OCI-M1 (cell line): ENCODE results near the gene NFYC.
"Not testable (repeated sequence)": the region's sequence is repeated elsewhere in the genome, so short reads cannot be mapped to it uniquely, and the experiment has no call there.

ENCODE experiments used
- DNase-seq: peaks from one replicate; lab custom pipeline; 2025; lab: John Stamatoyannopoulos, UW

The NFYC gene

DNA sequence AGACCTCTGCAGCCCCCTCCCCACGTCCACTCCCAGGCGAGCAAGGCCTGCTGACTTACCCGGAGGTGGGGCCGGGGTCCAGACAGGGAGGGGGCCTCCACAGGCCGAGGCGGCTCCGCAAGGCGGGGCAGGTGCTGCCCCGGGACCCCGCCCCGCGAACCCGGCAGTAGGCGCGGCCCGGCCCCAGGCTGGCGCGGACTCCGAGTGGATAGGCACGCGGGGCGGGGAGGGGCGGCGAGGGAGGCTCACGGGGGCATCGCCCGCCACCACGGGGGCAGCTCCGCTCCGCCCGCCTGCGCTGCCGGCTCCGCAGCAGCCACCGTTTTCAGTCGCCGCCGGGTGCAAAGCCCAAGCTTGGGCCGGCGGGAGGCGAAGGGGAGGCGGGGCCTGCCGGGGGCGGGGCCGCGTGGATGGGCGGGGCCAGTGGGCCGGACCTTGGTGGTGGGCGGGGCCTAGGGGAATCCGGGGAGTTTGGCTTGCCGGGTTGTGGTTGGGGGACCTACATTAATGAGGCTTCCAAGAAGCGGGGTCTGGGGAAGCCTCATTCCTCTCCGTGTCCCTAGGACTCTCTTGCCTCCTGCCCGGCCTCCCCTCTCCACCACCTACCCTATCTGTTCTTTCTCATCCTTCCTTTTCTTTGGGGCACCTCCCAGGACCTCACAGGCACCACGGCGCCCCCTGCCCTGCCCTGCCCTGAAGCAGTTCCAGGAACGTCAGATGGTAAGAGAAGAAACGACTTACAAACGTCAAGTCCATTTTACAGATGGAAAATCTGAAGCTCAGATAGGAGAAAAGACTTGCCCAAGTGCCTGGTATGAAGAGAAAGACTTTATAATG is 26.0 kb upstream of the NFYC start, which contains the start of gene RIMS3:
Gene RIMS3, minus strand, starts transcription at position 348 of the 837 bp plus-strand sequence. CDS start 23,757 bp downstream, outside the sequence.
- peak; percentile 89 for DNase-seq

DNA sequence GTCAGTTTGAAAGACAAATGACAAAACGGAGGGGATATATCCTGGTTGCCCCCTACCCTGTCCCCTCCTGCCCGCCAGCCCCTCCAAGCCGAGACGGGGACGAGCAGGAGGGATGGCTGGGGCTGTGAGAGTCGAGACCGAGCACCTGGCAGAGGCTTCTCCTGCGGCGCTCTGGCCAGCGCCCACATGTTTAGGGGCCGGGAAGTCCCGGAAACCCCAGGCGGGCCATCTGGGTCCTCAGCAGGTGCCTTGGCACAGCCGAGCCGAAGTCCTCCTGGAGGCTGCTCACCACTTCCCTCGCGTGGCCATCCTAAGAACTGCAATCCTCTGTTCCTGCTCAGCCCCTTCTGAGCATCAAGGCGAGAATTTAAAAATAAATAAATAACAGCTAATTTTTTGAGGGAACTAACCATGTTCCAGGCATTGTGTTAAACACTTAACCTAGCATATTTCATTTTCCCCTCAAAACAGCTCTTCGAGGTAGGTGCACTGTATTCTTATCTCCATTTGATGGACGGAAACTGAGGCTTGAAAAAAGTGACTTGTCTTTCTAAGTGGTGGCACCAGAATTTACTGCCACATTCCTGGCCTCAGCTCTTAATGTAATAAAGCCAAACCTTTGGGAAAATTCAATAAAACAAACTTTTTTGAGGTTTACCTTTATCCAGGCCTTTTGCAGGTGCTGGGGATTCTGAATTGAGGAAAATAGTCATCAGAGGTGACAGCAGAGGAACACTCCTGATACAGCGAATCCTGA is 22.6 kb upstream of the NFYC start:
- DNase-seq, result peak; percentile 86

GRCh38 chr1:40673452-40673851 is 18.1 kb upstream of the NFYC start:
- no peak for DNase-seq

GRCh38 chr1:40676501-40676900 is 15.0 kb upstream of the NFYC start:
- no peak for DNase-seq

DNA sequence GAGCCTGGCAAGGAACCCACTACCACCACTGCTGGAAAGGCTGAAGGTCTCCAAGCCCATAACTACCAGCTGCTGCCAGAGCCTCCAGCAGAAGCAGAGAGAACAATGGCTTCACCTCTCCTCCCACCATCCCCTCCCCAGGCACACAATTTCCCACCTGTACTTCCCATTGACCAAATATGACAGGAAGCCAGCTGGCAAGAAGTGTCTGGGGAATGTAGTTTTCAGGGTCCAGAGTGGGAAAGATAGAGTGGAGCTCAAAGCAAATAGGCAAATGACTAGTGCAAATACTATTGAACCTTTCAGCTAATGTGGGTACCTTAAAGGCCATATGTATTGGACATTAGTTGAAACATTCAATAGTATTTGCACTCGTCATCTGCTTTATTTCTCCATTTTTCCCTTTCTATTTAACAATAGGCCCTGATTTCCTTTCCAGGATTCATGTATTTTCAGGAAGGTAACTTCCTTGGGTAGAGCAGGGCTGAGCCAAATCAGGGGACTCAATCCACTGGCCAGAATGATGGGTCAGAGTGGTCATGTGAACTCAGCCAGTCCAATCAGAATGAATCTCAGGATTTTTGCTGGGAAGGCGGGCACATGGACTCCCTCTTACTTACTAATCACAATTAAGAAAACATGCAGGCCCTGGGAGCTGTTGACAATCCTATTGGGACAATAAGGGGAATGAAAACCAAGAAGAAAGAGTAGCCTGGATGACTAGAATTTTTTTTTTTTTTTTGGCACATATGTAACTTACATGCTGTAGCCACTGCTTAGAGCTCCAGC is 12.1 kb upstream of the NFYC start:
- DNase-seq, result no peak

DNA sequence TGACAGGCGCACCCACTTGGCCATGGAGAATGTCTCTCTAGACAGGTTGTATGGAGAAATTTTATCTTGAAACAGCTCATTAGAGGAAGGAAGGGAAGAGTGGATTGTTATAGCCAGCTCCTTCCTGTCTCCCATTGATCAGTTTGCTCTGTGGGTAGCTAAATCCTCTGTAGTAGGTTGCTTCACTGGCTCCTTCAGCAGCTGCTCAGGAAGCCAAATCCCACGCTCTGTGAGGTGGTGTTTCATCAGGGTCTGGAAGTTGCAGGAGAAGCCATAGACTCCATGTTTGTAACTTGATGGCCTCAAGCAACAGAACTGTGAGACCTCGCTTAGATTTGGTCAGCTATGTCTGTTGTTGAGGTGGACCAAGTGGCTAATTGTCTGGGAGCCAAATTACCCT is 6.8 kb upstream of the NFYC start:
- no peak for DNase-seq

GRCh38 chr1:40687059-40687458 is 4.4 kb upstream of the NFYC start:
- no peak for DNase-seq

- DNase-seq, result no peak
These were observed 3.8 kb upstream of the NFYC start for GRCh38 chr1:40687661-40688060.

DNA sequence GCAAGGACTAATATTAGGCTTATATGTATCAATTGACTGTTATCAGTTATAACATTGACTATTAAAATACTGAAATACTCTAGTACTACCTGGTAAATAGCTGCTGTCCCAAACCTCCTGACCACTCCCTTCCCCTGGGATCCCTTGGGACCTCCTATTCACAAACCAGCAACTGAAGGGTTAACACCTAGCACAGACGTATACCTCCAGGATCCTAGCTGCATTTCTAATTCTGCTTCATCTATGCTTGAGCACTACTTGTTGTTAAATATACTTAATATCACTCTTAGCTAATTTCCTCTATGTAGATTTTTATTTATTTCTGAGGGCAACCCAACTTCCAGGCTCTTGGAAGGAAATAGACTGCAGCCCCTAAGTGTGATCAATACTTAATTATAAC is 1.8 kb upstream of the NFYC start:
- no peak for DNase-seq

- peak; percentile 74 for DNase-seq
These were observed 550 bp upstream of the NFYC start for GRCh38 chr1:40690771-40691537.

GRCh38 chr1:40692429-40692895 is 958 bp downstream of the NFYC start:
- no peak for DNase-seq

GRCh38 chr1:40693425-40693824 is 1.9 kb downstream of the NFYC start:
- DNase-seq, result no peak

DNA sequence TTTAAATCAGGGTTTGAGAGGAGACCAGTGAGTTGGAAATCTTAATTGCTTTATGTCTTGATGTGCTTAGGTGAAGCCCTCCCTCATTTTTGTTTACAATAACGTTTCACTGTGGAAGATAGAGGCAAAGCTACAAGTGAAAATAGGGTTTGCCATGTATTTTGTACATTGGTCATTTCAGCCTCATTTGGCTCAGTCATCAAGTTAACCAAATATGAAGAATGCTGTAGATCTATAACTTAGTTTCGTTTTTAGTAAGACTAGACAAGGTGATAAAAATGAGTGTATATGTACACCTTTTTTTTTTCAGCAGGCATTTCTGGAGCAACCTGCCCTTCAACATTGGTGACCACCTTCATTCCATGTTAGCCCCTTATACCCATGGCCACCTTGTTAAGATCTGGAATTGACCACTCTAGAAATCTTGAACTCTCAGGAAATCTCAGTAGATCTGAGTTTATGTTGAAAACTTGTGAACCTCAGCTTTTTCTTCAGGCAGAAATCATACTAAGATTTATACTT is 2.9 kb downstream of the NFYC start:
- DNase-seq, result no peak

- DNase-seq, result no peak
These were observed 4.8 kb downstream of the NFYC start for GRCh38 chr1:40696294-40696693.

- no peak for DNase-seq
These were observed 5.9 kb downstream of the NFYC start for GRCh38 chr1:40697436-40697835.

- no peak for DNase-seq
These were observed 8.3 kb downstream of the NFYC start for GRCh38 chr1:40699787-40700186.

DNA sequence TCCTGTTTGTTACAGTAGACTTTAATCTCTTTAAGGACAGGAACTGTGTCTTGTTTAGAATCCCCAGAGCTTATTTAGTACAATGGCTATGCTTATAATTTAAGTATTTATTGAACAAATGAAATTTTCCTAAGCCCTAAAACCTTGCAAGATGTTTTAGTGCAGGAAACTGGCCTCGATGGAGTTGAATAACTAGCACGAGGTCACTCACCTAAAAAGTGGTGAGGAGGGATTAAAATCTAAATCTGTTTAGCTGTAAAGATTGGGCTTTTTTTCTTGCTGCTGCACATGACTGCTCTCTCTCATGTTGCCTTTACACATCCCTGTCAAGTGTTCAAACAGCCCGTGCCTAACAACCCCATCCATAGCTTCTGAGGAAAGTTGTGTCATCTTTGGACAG is 10.2 kb downstream of the NFYC start:
- no peak for DNase-seq

GRCh38 chr1:40702810-40703209 is 11.3 kb downstream of the NFYC start:
- not testable (repeated sequence) for DNase-seq

DNA sequence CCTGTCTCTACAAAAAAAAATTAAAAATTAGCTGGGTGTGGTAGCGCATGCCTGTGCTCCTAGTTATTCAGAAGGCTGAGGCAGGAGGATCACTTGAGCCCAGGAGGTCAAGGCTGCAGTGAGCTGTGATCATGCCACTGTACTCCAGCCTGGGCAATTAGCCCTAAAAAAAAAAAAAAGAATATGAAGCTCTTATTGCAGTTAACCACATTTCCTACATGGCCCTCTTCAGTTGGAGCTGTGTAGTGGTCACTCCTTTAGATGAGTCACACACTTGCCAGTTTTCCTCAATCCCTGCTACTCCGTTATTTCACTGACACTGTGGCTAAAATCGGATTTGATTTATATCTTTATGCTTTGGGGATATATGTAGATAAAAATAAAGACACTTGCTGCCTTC is 11.8 kb downstream of the NFYC start:
- DNase-seq, result peak; percentile 28

- no peak for DNase-seq
These were observed 13.6 kb downstream of the NFYC start for GRCh38 chr1:40704817-40705733.
